ENCODE measurements around the gene BACH2.
"Not testable (repeated sequence)": the region's sequence is repeated elsewhere in the genome, so short reads cannot be mapped to it uniquely, and the experiment has no call there.

Gene BACH2

DNA sequence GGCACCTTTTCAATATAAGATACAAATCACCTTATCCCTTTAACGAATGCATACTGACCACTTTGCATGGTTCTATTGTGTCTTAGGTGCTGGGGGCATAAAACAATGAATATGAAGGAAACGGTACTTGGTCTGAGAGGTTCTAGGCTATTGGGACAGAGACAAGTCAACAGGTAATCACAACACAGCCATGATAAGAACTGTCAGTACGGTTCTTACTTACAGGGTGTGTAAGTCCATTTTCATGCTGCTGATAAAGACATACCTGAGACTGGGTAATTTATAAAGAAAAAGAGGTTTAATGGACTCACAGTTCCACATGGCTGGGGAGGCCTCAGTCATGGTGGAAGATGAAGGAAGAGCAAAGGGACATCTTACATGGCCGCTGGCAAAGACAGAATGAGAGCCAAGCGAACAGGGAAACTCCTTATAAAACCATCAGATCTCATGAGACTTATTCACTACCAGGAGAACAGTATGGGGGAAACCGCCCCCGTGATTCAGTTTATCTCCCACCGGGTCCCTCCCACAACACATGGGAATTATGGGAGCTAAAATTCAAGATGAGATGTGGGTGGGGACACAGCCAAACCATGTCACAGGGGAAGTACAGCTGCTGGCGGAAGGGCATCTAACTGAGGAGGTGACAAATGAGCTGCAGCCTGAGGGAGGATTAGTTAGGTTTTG, 325.2 kb downstream of the BACH2 start:
- H3K4me3 ChIP-seq (ENCODE audit: low read depth, low read length); H3K9me3 ChIP-seq (ENCODE audit: control insufficient read depth, insufficient read depth, low read depth, low read length); H3K9ac ChIP-seq (ENCODE audit: low read length); H3K27me3 ChIP-seq (ENCODE audit: control insufficient read depth, insufficient read depth, low read length); H3K27ac ChIP-seq (ENCODE audit: low read depth, low read length); H3K4me1 ChIP-seq (ENCODE audit: control insufficient read depth, insufficient read depth, low read length); H3K36me3 ChIP-seq (ENCODE audit: control insufficient read depth, insufficient read depth, low read length): not testable (repeated sequence)

DNA sequence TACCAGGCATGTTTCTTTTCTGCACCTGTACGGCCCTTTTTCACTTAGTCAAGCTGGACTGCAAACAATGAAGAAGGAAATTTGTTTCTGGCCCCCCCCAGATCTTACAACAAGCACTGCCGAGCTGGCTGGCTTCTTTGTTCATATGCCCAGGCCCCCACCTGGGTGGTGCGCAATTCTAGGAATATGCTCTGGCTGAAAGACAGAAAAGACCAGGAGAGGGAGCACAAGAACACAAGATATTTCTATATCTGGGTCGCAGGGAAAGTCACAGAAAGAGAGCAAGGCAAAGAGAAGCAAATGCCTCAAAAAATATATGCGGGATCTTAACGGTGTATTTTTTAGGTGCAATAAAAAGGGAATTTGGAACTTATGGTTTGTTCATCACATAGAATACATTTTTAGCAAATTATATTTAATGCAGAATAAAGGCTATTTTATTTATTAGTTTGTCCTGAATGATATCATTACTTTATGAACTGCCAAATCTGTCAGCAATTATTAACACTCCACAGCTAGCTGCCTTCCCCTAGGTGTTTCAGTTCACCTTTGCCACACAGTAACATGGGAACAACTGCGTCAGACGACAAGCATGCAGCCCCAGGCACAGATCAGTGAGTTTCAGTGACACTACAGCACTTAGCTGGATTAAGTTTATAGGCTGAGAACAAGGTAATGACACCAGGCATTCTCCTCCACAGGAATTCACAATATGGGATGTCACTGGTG, 325.9 kb downstream of the BACH2 start:
- no peak overlapping the region for H3K27ac ChIP-seq (ENCODE audit: low read depth, low read length)
- H3K4me3 ChIP-seq (ENCODE audit: low read depth, low read length) = no peak overlapping the region
- no peaks in the 10 kb centered on the region for H3K27me3 ChIP-seq (ENCODE audit: control insufficient read depth, insufficient read depth, low read length)
- no peaks in the 10 kb centered on the region for H3K36me3 ChIP-seq (ENCODE audit: control insufficient read depth, insufficient read depth, low read length)
- H3K9ac ChIP-seq (ENCODE audit: low read length) = no peak overlapping the region
- no peaks in the 10 kb centered on the region for H3K9me3 ChIP-seq (ENCODE audit: control insufficient read depth, insufficient read depth, low read depth, low read length)
- H3K4me1 ChIP-seq (ENCODE audit: control insufficient read depth, insufficient read depth, low read length) = no peaks in the 10 kb centered on the region; the same call in 1 of the 2 replicates

DNA sequence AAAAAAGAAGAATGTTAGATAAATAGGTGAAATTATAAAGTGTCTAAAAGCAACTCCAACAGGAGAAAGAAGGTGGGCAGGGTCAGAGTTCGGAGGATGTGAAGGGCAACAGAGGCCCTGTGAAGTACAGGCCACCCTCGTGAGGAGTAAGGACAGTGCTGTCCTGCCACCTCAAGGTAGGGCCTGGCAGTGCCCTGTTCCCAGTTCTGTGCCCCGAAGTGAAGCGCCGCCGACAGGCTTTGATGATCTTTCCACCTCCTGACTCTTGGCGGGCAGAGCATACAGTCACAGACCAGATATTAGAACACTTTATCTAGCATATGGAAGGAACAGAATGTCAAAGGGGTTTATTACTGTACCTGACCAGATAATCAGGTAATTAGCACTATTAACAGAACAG, 326.6 kb downstream of the BACH2 start:
- H3K27ac ChIP-seq (ENCODE audit: low read depth, low read length) = no peak overlapping the region
- no peaks in the 10 kb centered on the region for H3K27me3 ChIP-seq (ENCODE audit: control insufficient read depth, insufficient read depth, low read length)
- H3K9ac ChIP-seq (ENCODE audit: low read length) = no peak overlapping the region
- no peak overlapping the region for H3K4me3 ChIP-seq (ENCODE audit: low read depth, low read length)
- no peaks in the 10 kb centered on the region; the same call in 1 of the 2 replicates for H3K4me1 ChIP-seq (ENCODE audit: control insufficient read depth, insufficient read depth, low read length)
- no peaks in the 10 kb centered on the region for H3K36me3 ChIP-seq (ENCODE audit: control insufficient read depth, insufficient read depth, low read length)
- H3K9me3 ChIP-seq (ENCODE audit: control insufficient read depth, insufficient read depth, low read depth, low read length) = no peaks in the 10 kb centered on the region

DNA sequence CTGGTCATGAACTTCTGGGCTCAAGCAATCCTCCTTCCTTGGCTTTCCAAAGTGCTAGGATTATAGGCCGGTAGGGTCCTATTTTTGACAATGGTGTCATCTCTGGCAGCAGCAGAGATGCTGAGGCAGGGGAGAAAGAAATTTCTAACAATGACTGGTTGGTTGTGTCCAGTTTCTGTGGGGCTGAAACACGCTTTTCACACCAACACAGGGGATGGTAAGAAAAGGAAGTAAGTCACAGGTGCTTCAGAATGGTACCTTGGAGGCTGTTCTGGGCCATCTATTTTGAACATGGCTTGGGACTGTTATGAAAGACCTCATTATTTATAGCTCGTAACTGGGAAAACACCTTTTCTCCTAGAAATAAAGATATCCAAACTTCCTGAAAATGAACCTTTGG, 329.7 kb downstream of the BACH2 start:
- Histone ChIP-seq H3K4me1 (ENCODE audit: control insufficient read depth, insufficient read depth, low read length) (no peaks in the 10 kb centered on the region; the same call in 1 of the 2 replicates), H3K27ac (ENCODE audit: low read depth, low read length) (no peak overlapping the region), H3K4me3 (ENCODE audit: low read depth, low read length) (no peak overlapping the region), H3K9ac (ENCODE audit: low read length) (no peak overlapping the region), H3K27me3 (ENCODE audit: control insufficient read depth, insufficient read depth, low read length) (no peaks in the 10 kb centered on the region), H3K9me3 (ENCODE audit: control insufficient read depth, insufficient read depth, low read depth, low read length) (no peaks in the 10 kb centered on the region), H3K36me3 (ENCODE audit: control insufficient read depth, insufficient read depth, low read length) (no peaks in the 10 kb centered on the region)

DNA sequence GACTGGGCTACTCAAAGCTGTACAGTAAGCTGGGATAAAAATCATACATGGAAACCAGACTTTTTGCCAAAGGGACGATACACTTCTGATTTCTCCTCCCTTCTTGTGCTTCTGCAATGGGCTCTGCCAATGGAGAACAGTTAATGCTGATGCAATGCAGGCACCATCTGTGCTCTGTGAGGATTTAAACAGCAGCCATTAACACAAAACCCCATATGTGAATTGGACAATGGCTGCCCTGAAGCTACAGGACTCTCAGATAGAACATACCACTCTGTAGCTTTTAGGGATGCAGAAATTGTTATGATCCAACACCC, 330.5 kb downstream of the BACH2 start:
- Histone ChIP-seq H3K4me1 (ENCODE audit: control insufficient read depth, insufficient read depth, low read length) (no peaks in the 10 kb centered on the region; the same call in 1 of the 2 replicates), H3K9me3 (ENCODE audit: control insufficient read depth, insufficient read depth, low read depth, low read length) (no peaks in the 10 kb centered on the region), H3K27ac (ENCODE audit: low read depth, low read length) (no peak overlapping the region), H3K27me3 (ENCODE audit: control insufficient read depth, insufficient read depth, low read length) (no peaks in the 10 kb centered on the region), H3K9ac (ENCODE audit: low read length) (no peak overlapping the region), H3K36me3 (ENCODE audit: control insufficient read depth, insufficient read depth, low read length) (no peaks in the 10 kb centered on the region), H3K4me3 (ENCODE audit: low read depth, low read length) (no peak overlapping the region)

DNA sequence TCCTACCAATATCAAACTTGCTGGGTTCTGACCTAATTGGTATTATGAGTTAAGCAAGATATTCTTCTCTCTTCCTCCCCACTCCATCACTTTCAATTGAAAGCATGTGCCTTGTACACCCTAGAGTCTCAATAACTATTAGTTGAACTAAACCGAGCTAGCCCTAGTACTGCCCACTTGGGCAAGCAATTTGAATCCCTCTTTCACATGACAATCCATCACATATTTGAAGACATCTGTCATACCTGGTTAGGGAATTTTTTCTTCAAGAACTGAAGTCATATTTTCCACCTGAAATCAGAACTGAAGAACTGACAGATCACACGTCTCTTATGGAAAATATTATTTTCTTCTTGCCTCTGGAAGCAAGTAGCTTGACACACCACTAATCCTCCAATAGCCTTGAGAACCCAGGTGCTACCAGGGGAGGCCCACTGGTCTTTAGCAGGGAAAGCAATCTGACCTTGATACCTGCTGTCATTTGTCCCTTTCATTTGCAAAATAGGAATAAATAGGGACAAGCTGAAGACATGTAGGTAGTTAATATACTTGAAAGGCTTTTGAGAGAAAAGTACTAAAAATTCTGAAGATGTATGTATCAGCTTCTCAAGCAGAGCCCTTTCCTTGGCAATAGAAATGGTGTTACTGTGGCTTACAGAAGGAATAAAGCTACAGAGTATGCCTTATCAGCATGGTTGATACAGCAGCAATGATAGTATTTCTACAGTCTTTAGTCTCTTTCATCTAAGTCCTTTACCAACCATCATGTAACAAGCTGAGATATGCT, 331.0 kb downstream of the BACH2 start:
- H3K36me3 ChIP-seq (ENCODE audit: control insufficient read depth, insufficient read depth, low read length) = no peaks in the 10 kb centered on the region
- H3K27ac ChIP-seq (ENCODE audit: low read depth, low read length) = no peak overlapping the region
- no peak overlapping the region for H3K9ac ChIP-seq (ENCODE audit: low read length)
- no peaks in the 10 kb centered on the region; the same call in 1 of the 2 replicates for H3K4me1 ChIP-seq (ENCODE audit: control insufficient read depth, insufficient read depth, low read length)
- H3K4me3 ChIP-seq (ENCODE audit: low read depth, low read length) = no peak overlapping the region
- H3K27me3 ChIP-seq (ENCODE audit: control insufficient read depth, insufficient read depth, low read length) = no peaks in the 10 kb centered on the region
- no peaks in the 10 kb centered on the region for H3K9me3 ChIP-seq (ENCODE audit: control insufficient read depth, insufficient read depth, low read depth, low read length)

DNA sequence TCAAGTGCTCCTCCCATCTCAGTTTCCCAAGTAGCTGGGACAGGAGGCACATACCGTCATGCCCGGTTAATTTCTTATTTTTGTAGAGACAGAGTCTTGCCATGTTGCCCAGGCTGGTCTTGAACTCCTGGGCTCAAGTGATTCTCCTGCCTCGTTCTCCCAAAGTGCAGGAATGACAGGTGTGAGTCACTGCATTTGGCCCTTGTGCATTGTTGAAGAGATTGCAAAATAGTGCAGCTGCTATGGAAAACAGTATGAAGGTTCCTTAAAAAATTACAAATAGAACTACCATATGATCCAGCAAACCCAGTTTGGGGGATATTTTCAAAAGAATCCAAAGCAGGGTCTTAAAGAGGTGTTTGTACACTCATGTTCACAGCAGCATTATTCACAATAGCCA, 333.3 kb downstream of the BACH2 start:
- H3K4me3 ChIP-seq (ENCODE audit: low read depth, low read length) = no peak overlapping the region
- no peak overlapping the region for H3K27ac ChIP-seq (ENCODE audit: low read depth, low read length)
- no peaks in the 10 kb centered on the region for H3K36me3 ChIP-seq (ENCODE audit: control insufficient read depth, insufficient read depth, low read length)
- H3K4me1 ChIP-seq (ENCODE audit: control insufficient read depth, insufficient read depth, low read length) = no peaks in the 10 kb centered on the region; the same call in 1 of the 2 replicates
- H3K9me3 ChIP-seq (ENCODE audit: control insufficient read depth, insufficient read depth, low read depth, low read length) = no peaks in the 10 kb centered on the region
- H3K9ac ChIP-seq (ENCODE audit: low read length) = no peak overlapping the region
- H3K27me3 ChIP-seq (ENCODE audit: control insufficient read depth, insufficient read depth, low read length) = no peaks in the 10 kb centered on the region

DNA sequence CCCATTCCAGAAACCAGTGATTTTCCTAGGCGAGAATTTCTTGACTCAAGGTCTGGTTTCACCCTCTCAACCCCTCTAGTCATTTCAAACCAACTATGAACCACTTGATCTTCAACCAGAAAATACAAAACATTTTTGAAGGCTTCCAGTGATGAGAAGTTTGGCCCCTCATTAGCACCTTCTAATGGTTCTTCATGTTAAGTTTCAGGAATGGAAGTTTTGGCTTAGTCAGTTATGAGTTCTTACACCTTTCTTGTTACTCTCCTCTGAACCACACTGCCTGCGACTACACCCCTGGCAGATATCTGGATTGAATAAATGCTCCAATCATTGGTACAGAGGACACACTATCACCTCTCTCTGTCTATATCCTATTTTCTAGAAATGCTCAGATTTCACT, 335.2 kb downstream of the BACH2 start:
- Histone ChIP-seq H3K27me3 (ENCODE audit: control insufficient read depth, insufficient read depth, low read length) (no peaks in the 10 kb centered on the region), H3K9ac (ENCODE audit: low read length) (no peak overlapping the region), H3K4me3 (ENCODE audit: low read depth, low read length) (no peak overlapping the region), H3K9me3 (ENCODE audit: control insufficient read depth, insufficient read depth, low read depth, low read length) (no peaks in the 10 kb centered on the region), H3K36me3 (ENCODE audit: control insufficient read depth, insufficient read depth, low read length) (no peaks in the 10 kb centered on the region), H3K27ac (ENCODE audit: low read depth, low read length) (no peak overlapping the region), H3K4me1 (ENCODE audit: control insufficient read depth, insufficient read depth, low read length) (no peaks in the 10 kb centered on the region; the same call in 1 of the 2 replicates)

DNA sequence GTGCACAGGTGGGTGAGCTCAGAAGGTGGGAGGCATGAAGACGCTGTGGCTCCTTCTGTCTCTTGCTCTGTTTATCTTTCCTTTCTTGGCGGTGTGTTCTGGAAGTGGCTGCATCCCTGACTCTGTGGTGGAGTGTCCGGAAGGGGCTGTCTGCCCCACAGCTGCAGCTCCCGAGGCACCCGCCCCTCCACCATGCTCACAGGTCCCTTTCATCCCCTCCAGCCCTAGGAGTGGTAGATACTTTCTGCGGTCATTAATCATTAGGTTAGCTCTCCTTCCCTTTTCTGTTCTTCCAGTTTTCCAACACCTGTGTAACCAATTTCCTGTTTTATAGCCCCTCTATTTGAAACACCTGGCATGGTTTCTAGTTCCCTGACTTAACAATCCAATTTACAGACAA, 336.8 kb downstream of the BACH2 start:
- Histone ChIP-seq H3K4me1 (ENCODE audit: control insufficient read depth, insufficient read depth, low read length) (no peaks in the 10 kb centered on the region), H3K9ac (ENCODE audit: low read length) (no peak overlapping the region), H3K27ac (ENCODE audit: low read depth, low read length) (no peak overlapping the region), H3K4me3 (ENCODE audit: low read depth, low read length) (no peak overlapping the region), H3K27me3 (ENCODE audit: control insufficient read depth, insufficient read depth, low read length) (no peaks in the 10 kb centered on the region), H3K9me3 (ENCODE audit: control insufficient read depth, insufficient read depth, low read depth, low read length) (no peaks in the 10 kb centered on the region), H3K36me3 (ENCODE audit: control insufficient read depth, insufficient read depth, low read length) (no peaks in the 10 kb centered on the region)

DNA sequence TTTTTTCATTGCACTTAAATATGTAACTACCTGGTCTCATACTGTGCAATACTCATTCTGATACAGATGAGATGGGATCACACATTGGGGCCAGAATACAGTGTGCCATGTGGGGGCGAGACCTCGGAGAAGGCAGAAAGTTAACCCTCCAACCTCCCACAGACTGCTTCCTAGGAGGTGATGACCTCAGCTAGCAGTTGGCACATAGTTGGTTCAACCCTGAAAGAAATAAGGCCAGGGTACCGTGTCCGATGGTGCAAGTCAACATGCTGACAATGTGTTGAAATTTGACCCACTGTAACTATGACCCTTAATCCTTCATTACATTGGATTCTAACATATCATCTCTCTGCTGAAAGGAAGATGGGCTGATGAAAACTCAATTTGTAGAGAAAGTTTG, 340.5 kb downstream of the BACH2 start:
- H3K9ac ChIP-seq (ENCODE audit: low read length) = no peak overlapping the region
- no peaks in the 10 kb centered on the region for H3K9me3 ChIP-seq (ENCODE audit: control insufficient read depth, insufficient read depth, low read depth, low read length)
- 0 out of 2 replicates have a peak, but pooled peaks cover 3% of the 10 kb centered on the region for H3K4me1 ChIP-seq (ENCODE audit: control insufficient read depth, insufficient read depth, low read length)
- H3K4me3 ChIP-seq (ENCODE audit: low read depth, low read length) = no peak overlapping the region
- H3K27ac ChIP-seq (ENCODE audit: low read depth, low read length) = no peak overlapping the region
- no peaks in the 10 kb centered on the region for H3K36me3 ChIP-seq (ENCODE audit: control insufficient read depth, insufficient read depth, low read length)
- no peaks in the 10 kb centered on the region for H3K27me3 ChIP-seq (ENCODE audit: control insufficient read depth, insufficient read depth, low read length)

DNA sequence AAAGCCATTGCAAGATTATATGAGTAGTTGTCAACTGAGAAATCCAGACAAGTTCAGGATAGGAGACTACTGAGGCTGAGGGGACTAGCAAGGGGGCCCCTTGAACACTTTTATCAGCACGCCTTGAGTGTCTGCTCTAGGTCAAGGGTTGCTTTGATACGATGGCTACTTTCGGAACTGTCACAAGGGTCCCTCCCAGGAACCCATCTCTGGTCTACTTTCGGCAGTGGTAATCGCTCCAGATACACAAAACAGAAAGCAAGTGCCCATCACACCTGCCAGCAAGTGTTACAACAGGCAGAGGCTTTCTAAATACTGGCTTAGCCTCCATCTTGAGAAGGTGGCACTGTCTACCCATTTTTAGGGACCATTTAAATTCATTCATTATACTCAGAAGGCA, 341.3 kb downstream of the BACH2 start:
- Histone ChIP-seq H3K27me3 (ENCODE audit: control insufficient read depth, insufficient read depth, low read length) (no peaks in the 10 kb centered on the region), H3K4me1 (ENCODE audit: control insufficient read depth, insufficient read depth, low read length) (0 out of 2 replicates have a peak, but pooled peaks cover 3% of the 10 kb centered on the region), H3K27ac (ENCODE audit: low read depth, low read length) (no peak overlapping the region), H3K4me3 (ENCODE audit: low read depth, low read length) (no peak overlapping the region), H3K36me3 (ENCODE audit: control insufficient read depth, insufficient read depth, low read length) (no peaks in the 10 kb centered on the region), H3K9me3 (ENCODE audit: control insufficient read depth, insufficient read depth, low read depth, low read length) (no peaks in the 10 kb centered on the region), H3K9ac (ENCODE audit: low read length) (no peak overlapping the region)

All from HUES6 (cell line).